OCI-LY7 (cell line): Measurements from ENCODE around the gene GARIN5B.

Source experiments
- CTCF ChIP-seq: fragments of 200-600 bp; sonication (generic); conservative IDR thresholded peaks from 2 replicates; pipeline ENCODE4 v1.5.1; 2014; ENCODE audit warnings: mild to moderate bottlenecking, antibody characterized with exemption, low read length, moderate library complexity, mixed read lengths
- EZH2phosphoT487 ChIP-seq: fragments of 200-600 bp; sonication (generic); IDR thresholded peaks from 2 replicates; pipeline ENCODE4 v1.6.1; 2018; ENCODE audit warnings: low read depth, borderline replicate concordance, mild to moderate bottlenecking, mixed run types, antibody characterized with exemption, low read length, moderate library complexity, mixed read lengths

DNA sequence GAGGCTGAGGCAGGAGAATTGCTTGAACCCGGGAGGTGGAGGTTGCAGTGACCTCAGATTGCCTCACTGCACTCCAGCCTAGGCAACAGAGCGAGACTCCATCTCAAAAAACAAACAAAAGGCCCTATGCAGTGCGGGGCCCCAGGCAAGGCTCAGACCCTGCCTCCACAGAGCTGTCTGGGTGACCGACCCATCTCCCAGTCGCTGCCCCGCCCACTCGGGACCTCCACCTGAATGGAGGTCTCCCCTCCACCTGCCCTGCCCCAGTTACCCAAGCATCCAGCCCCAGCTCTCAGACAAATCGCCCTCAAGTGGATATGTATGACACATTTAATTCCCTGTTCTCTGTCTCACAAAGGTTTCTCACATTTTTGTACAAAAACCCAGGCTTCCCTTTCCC lies 2.2 kb upstream of the GARIN5B start:
- TF ChIP-seq CTCF (no peak), EZH2phosphoT487 (no peak)
